Fibroblast of villous mesenchyme (primary cell): Measurements from ENCODE around the gene GSKIP. TPM values are rescaled to one million over a fixed set of nuclear protein-coding genes. Genes with fewer than 3 reads are reported as not detected.
A peak's percentile ranks its signal among the peaks of the same experiment; 100 is the strongest.

ENCODE experiments used
- DNase-seq: peaks from one replicate; pipeline ENCODE4 v3.0.0-alpha.2; 2010; ENCODE audit warnings: low read depth
- H3K4me3 ChIP-seq: 2 replicates; pipeline ENCODE4 v1.5.1; 2011; ENCODE audit warnings: low read depth, mild to moderate bottlenecking, low read length
- small RNA-seq: library from RNA; depleted of rRNA; stranded (forward); fragments of <200 nt; gene quantifications from one replicate; pipeline ENCODE3, GENCODE V24; 2012
- total RNA-seq: library from RNA; depleted of rRNA; stranded (reverse); fragments of >200 nt; gene quantifications from 2 replicates; pipeline ENCODE4 v1.2.3, GENCODE V29; 2012
- TF ChIP-seq, protein P1 (sequence below): IDR thresholded peaks from 2 replicates; pipeline ENCODE4 v1.5.1; 2012; ENCODE audit warnings: low read depth, mild to moderate bottlenecking, low read length; ENCODE audit not compliant: insufficient read depth

The GSKIP gene
- total RNA-seq, 1 donor, result 45.8 TPM

DNA sequence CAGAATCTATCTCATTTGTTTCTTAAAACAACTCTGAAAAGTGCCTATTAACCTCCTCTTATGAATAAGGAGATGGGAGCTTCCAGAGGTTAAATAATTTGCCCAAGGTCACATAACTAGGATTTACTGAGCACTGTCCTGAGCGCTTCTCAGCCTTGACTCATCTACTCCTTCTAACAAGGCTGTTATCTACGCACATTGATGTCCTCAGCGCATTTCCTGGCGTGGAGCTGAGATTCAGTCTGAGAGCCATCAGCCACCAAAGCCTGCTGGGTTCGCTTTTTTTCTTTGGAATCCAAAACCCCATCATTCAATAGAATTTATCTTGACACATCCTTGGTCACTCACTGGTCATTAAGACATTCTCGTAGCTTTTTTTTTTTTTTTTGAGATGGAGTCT, 57.9 kb downstream of the GSKIP start:
- H3K4me3 ChIP-seq, result no peak overlapping the region
- peak; percentile 13 for DNase-seq
- TF ChIP-seq, protein P1, sequence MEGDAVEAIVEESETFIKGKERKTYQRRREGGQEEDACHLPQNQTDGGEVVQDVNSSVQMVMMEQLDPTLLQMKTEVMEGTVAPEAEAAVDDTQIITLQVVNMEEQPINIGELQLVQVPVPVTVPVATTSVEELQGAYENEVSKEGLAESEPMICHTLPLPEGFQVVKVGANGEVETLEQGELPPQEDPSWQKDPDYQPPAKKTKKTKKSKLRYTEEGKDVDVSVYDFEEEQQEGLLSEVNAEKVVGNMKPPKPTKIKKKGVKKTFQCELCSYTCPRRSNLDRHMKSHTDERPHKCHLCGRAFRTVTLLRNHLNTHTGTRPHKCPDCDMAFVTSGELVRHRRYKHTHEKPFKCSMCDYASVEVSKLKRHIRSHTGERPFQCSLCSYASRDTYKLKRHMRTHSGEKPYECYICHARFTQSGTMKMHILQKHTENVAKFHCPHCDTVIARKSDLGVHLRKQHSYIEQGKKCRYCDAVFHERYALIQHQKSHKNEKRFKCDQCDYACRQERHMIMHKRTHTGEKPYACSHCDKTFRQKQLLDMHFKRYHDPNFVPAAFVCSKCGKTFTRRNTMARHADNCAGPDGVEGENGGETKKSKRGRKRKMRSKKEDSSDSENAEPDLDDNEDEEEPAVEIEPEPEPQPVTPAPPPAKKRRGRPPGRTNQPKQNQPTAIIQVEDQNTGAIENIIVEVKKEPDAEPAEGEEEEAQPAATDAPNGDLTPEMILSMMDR, result no peak

DNA sequence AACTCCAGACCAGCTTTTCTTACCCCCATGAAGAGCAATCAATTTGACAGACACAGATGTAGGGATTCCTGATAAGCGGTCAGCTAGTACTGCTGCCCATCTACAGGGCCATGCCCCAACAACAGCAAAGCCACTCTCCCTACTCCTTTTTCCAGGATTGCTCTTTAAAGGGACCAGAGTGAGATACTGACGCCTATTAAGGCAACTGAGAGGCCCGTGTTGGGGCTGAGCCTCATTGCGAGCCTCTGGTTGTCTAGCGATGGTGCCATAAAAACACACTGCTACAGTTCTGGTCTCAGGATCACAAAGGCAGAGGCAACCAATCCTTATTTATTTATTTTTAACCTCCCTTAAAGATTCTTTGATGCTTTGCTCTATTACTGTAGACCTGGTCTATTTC, 59.7 kb downstream of the GSKIP start:
- H3K4me3 ChIP-seq, result no peak overlapping the region
- DNase-seq, result no peak
- TF ChIP-seq, protein P1, result no peak

DNA sequence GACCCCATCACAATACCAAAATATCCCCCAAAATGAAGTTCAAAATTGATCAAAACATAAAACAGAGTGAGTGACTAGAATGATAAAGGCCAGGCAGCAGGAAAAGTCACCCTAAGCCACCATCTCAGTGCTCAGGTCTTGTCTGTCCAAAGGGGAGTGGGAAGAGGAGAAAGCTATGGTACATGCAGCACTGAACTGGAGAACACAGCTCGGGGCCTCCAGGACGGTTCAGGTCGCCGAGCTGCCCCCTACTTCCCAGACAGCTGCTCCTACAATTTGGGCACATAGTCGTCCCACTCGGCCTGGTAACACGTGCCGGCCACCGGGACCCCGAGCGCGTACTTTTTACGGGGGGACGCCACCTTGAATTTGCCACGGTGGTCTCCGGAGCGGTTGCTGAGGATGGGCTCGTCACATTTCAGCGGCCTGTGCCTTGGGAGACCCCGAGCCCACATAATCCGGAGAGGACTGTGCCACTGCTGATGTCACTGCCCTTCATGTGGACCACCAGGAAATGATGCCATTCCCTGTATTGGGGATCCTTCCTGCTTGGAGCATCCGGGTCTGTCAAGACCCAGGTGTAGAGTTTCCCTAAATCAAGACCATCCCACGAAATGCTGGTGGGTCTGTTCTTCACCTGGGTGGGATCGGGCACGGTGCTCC, 60.3 kb downstream of the GSKIP start:
- peak overlapping the region; percentile 36 for H3K4me3 ChIP-seq
- DNase-seq, result no peak
- TF ChIP-seq, protein P1, result no peak

DNA sequence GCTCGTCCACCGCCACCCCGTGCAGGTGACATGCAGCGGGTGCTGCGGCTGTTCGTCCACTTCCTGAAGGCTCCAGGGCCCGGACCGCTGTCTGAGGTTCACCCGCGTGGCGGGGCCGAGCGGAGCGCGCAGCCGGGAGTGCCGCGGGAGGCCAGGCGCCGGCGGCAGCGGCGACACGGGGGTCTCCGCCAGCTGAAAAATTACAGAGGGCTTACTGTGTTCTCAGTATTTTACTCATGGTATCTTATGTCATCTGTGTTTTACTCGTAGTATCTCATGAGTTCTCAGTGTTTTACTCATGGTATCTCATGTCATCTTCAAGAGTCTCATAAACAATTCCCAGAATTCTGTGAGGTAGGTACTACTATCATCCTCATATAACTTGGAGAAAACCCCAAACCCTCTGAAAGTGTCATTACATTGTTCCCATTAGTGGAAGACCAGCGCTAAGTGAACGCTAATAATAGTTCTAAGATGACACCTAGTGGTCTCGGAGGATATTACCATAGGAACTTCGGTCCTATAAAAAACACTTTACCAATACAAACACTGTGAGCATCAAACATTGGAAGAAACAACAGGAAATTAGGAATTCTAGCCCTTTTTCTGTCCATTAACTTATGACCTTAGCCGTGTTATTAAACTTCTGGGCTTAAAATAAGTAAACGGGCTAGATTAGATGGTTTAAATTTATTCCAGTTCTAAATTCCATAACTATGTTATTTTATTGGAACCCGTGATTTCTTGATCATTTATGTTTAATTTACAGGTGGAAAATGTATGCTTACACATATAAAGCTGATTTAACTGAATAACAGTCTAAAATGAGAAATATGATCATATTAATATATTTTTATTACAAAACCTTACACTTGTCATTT, 61.0 kb downstream of the GSKIP start:
- TF ChIP-seq, protein P1, result peak; percentile 72
- DNase-seq, result peak; percentile 79
- H3K4me3 ChIP-seq, result peak overlapping the region; percentile 36

DNA sequence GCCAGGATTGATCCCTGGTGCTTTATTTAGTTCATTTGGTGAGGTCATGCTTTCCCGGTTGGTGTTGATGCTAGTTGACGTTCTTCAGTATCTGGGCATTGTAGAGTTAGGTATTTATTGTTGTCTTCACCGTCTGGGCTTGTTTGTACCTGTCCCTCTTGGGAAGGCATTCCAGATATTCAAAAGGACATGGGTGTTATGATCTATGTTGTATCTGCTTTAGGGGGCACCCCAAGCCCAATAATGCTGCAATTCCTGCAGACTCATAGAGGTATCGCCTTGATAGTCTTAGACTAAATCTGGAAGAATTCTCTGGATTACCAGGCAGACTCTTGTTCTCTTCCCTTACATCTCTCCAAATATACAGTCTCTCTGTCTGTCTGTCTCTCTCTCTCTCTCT, 70.7 kb downstream of the GSKIP start:
- H3K4me3 ChIP-seq, result no peak overlapping the region
- TF ChIP-seq, protein P1, result no peak
- DNase-seq, result no peak

Small RNAs within 50 kb of the gene (small RNA-seq; reads per million reads assigned to genes)
- gene RNU2-33P, result 5.4 reads per million, percentile 83 among the genes with 10 or more reads in this experiment

Other genes starting within 250 kb of the GSKIP start
- gene BDKRB2, start 158.7 kb upstream of the GSKIP start, total RNA-seq, result 51.5 and 105 TPM in 2 replicates
- gene BDKRB1, start 107.3 kb upstream of the GSKIP start, total RNA-seq, result 5.8 and 15.1 TPM in 2 replicates
- 31.6 and 32.4 TPM in 2 replicates for gene ATG2B, start 185 bp upstream of the GSKIP start, total RNA-seq
- gene AK7, start 28.6 kb downstream of the GSKIP start, total RNA-seq, result 0.43 and 0.64 TPM in 2 replicates
- 92.8 and 148 TPM in 2 replicates for gene PAPOLA, start 138.9 kb downstream of the GSKIP start, total RNA-seq